ENCODE results near the gene BCAS3. TPM values are rescaled to one million over a fixed set of nuclear protein-coding genes. Genes with fewer than 3 reads are reported as not detected.

The BCAS3 gene
- total RNA-seq, 1 donor from 2014 or later: 22.6 TPM

- TF ChIP-seq, protein P1, sequence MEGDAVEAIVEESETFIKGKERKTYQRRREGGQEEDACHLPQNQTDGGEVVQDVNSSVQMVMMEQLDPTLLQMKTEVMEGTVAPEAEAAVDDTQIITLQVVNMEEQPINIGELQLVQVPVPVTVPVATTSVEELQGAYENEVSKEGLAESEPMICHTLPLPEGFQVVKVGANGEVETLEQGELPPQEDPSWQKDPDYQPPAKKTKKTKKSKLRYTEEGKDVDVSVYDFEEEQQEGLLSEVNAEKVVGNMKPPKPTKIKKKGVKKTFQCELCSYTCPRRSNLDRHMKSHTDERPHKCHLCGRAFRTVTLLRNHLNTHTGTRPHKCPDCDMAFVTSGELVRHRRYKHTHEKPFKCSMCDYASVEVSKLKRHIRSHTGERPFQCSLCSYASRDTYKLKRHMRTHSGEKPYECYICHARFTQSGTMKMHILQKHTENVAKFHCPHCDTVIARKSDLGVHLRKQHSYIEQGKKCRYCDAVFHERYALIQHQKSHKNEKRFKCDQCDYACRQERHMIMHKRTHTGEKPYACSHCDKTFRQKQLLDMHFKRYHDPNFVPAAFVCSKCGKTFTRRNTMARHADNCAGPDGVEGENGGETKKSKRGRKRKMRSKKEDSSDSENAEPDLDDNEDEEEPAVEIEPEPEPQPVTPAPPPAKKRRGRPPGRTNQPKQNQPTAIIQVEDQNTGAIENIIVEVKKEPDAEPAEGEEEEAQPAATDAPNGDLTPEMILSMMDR (IDR thresholded peaks at IDR 0.05): peak; percentile 1
- peak overlapping the region; percentile 70 for H3K4me3 Mint-ChIP-seq (ENCODE audit: unreplicated experiment)
- no peaks in the 10 kb centered on the region for H3K27me3 Mint-ChIP-seq (ENCODE audit: low read depth)
- H3K27ac Mint-ChIP-seq (ENCODE audit: unreplicated experiment): peak overlapping the region; percentile 63
- no peaks in the 10 kb centered on the region for H3K9me3 Mint-ChIP-seq (ENCODE audit: low read depth)
- peak; percentile 87 for DNase-seq (ENCODE audit: low spot score)
- no peaks in the 10 kb centered on the region for H3K36me3 Mint-ChIP-seq (ENCODE audit: low read depth)
- H3K4me1 Mint-ChIP-seq (ENCODE audit: low read depth): peaks cover 24% of the 10 kb centered on the region
Measured at GRCh38 chr17:61411261-61412142, 733.9 kb downstream of the BCAS3 start.

- Mint-ChIP-seq H3K4me3 (ENCODE audit: unreplicated experiment) (peak overlapping the region; percentile 70), H3K27me3 (ENCODE audit: low read depth) (no peaks in the 10 kb centered on the region), H3K27ac (ENCODE audit: unreplicated experiment) (peak overlapping the region; percentile 49)
Measured at GRCh38 chr17:61412143-61412859, 734.6 kb downstream of the BCAS3 start.

DNA sequence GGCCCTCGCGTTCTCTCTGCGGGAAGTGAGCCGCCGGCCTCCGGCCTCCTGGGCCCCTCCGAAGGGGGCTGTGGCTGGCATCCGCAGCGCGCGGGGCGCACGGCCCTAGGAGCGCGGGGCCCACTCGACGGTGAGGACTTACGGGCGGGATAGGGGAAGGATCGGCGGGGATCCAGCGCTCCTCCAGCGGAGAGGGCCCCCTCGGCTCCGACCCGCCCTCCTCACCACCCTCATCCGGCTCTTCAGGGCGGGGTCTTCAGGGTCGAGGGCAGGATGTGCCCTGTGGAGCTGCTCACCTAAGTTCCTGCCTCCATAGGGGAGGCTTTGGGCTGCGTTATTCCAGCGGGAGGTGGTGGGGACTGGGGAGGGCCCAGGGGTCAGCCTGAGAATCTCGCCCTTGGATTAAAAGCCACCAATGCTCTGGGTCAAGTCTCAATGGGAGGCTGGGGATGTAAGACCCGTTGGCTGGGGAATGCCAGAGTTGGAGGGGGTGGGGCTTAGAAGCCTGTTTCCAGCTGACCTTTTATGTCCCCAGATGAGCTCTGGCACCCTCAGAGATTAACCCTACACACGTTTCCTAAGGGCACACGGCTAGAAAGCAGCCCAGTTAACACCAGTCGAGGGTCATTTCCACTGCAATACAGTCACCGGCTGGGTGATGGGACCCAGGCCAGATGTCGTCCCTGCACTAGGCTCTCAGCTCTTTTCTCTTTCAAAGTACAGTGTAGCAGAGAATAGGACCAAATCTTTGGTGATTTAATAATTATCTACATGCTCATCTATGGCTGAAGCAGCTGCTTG is 735.4 kb downstream of the BCAS3 start:
- Mint-ChIP-seq H3K4me3 (ENCODE audit: unreplicated experiment) (peak overlapping the region; percentile 70), H3K27ac (ENCODE audit: unreplicated experiment) (peak overlapping the region; percentile 32), H3K4me1 (ENCODE audit: low read depth) (peaks cover 29% of the 10 kb centered on the region), H3K9me3 (ENCODE audit: low read depth) (no peaks in the 10 kb centered on the region), H3K27me3 (ENCODE audit: low read depth) (no peaks in the 10 kb centered on the region), H3K36me3 (ENCODE audit: low read depth) (no peaks in the 10 kb centered on the region)
- DNase-seq (ENCODE audit: low spot score): peak; percentile 63
- TF ChIP-seq, protein P1 (IDR thresholded peaks at IDR 0.05): no peak

More at GRCh38 chr17:61412143-61412859, 734.6 kb downstream of the BCAS3 start:
- no peaks in the 10 kb centered on the region for H3K9me3 Mint-ChIP-seq (ENCODE audit: low read depth)
- peak; percentile 93 for DNase-seq (ENCODE audit: low spot score)
- peaks cover 29% of the 10 kb centered on the region for H3K4me1 Mint-ChIP-seq (ENCODE audit: low read depth)
- no peaks in the 10 kb centered on the region for H3K36me3 Mint-ChIP-seq (ENCODE audit: low read depth)
- TF ChIP-seq, protein P1 (IDR thresholded peaks at IDR 0.05): peak; percentile 100

GRCh38 chr17:61413661-61414126 is 736.0 kb downstream of the BCAS3 start:
- Mint-ChIP-seq H3K9me3 (ENCODE audit: low read depth) (no peaks in the 10 kb centered on the region), H3K4me1 (ENCODE audit: low read depth) (peaks cover 29% of the 10 kb centered on the region), H3K27ac (ENCODE audit: unreplicated experiment) (no peak overlapping the region), H3K36me3 (ENCODE audit: low read depth) (no peaks in the 10 kb centered on the region), H3K27me3 (ENCODE audit: low read depth) (no peaks in the 10 kb centered on the region), H3K4me3 (ENCODE audit: unreplicated experiment) (peak overlapping the region; percentile 70)
- no peak for DNase-seq (ENCODE audit: low spot score)
- TF ChIP-seq, protein P1 (IDR thresholded peaks at IDR 0.05): no peak
